GM19025 (cell line): ENCODE measurements around the gene CST6.
"Not testable (repeated sequence)": the region's sequence is repeated elsewhere in the genome, so short reads cannot be mapped to it uniquely, and the experiment has no call there.

Source experiments
- ATAC-seq: cut with Tn5 transposase; IDR thresholded peaks from one replicate; pipeline ENCODE4 v1.9.1; 2021; ENCODE audit warnings: mild to moderate bottlenecking, low read depth, moderate library complexity; ENCODE audit not compliant: unreplicated experiment

Gene CST6

GRCh38 chr11:66012946-66013761, 1.3 kb downstream of the CST6 start:
- no peak for ATAC-seq

DNA sequence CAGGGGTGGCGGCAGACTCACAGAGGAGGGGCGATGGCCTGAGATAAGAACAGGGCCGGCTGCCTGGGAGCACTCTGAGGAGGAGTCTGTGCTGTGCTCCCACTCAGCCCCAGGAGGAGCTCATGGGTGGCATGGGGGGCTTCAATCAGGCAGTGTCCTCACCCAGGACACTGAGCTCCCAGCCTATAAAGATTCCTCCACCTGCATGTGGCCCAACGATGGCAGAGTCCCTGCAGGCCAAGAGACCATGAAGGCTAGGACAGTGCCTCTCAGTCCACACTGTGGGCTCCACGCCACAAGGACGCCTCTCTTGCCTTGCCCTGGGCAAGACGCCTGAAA, 1.9 kb downstream of the CST6 start:
- no peak for ATAC-seq

DNA sequence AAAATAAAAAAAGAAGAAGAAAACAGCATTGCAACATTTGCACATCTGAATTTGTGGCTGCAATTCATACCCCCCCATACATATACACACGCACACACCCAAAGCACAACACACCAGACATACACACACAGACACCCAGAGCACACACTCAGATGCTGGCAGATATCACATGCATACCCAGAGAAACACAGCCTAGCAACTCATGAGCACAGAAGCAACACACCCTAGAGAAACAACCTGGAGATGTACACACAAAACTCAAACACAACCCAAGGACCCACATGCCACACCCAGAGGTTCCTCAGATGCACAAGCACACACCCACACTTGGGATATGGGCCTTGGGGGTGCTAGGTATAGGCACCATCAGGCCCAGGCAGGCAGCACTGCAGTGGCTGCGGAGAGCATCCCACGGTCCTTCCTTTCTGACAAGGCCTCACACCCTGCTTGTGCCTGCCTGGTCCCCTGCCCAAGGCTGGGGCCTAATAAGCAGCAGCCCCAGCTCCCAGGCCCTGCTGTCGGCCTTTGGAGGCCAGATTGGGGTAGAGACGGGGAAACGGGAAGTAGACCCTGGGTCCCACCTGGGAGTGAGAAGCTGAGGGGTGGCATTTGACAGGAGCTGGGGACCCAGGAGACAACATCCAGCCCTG, 3.1 kb downstream of the CST6 start:
- no peak for ATAC-seq

GRCh38 chr11:66015454-66015881, 3.7 kb downstream of the CST6 start:
- no peak for ATAC-seq

DNA sequence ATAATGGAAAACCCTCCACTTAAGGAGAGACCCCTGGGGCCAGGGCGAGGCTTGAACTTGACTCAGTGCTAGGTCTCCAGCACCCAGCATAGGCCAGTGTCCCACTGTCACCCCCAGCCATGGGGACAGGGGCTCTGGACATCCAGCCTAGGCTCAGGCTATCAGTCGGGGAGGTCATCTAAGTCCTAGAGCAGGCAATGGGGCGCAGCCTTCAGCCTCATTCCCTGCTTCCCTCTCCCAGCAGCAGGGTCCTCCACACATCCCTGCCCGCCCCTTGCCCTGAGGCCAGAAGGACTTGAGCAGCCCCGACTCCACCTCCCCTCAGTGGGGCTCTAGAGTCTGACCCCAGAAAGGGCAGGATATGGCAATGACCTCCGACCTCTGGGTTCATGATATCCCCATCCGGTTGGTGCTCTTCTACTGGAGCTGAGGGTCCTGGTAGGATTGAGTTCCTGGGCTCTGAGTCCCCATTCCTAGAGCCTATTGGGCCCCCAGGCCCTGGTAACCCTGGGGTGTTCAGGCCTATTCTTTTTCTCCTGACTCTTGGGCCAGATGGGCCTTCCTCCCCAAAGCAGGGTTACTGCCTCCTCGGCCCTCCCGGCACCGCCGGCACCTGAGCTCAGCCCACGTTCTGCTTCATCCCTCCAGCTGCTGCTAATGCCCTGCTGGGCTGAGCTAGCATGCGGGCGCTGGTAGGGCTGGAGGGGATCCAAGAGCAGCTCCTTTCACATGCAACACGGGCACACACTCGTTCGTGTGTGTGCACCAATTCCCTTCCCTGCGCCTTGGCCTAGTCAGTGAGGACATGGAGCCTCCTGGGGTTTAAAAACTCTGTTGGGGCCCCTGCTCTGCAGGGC, 4.4 kb downstream of the CST6 start:
- ATAC-seq: no peak

GRCh38 chr11:66016793-66017177, 5.0 kb downstream of the CST6 start:
- no peak for ATAC-seq

- no peak for ATAC-seq
These were observed 5.5 kb downstream of the CST6 start for GRCh38 chr11:66017321-66017720.

DNA sequence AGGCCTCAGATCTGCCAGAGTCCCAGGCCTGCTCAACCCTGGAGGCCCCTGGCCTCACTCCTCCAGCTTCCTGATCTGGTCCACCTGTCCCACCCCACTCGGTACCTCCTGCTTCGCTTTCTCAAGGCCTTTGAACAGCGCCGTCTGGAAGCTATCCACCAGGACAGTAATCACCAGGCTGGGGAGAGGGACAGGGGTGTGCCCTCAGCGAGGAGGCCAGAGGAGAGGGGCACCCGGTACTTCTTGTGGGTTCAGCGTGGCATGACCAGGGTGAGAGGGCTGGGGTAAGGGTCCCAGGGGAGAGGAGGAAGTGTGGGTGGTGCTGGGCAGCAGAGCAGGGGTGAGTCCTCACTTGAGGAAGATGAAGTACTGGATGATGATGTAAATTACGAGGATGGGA, 8.4 kb downstream of the CST6 start:
- ATAC-seq: no peak

- no peak for ATAC-seq
These were observed 9.0 kb downstream of the CST6 start for GRCh38 chr11:66020618-66021357.

- no peak for ATAC-seq
These were observed 10.8 kb downstream of the CST6 start for GRCh38 chr11:66022401-66023185.

DNA sequence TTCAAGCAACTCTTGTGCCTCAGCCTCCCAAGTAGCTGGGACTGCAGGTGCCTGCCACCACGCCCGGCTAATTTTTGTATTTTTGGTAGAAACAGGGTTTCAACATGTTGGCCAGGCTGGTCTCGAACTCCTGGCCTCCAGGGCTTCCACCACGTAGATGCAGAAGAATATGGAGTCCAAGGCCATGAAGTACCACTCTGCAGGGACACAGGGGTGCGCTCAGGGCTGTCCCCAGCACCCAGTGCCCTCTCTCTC, 11.3 kb downstream of the CST6 start:
- ATAC-seq: not testable (repeated sequence)

DNA sequence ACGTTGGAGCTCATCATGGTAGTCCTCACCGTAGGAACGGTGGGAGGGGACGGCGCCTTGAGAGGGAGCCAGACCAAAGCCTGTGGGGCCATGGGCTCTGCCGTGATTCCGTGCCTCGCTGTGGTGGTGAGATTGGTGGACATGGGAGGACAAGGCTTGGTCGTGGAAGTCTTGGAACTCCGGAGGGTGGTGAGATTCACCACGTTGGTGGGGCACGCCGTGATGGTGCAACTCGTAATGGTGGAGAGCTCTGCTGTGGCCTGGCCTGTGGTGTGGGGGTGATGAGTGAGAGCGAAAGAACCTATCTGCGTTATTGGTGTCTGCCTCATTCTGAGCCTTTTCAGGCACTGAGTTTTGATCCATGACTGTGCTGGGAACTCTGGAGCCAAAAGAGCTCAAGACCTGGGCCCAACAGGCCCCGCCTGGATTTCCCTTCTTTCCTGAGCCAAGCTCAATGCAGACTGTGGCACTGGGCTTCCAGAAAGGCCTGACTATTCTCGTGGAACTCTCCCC, 14.3 kb downstream of the CST6 start, which contains the start of gene CATSPER1:
Gene CATSPER1 (minus strand): TSS at position 463 of the 513 bp plus-strand sequence. CDS start 100 bp downstream, at position 363.
- ATAC-seq: no peak

GRCh38 chr11:66032957-66033735, 21.3 kb downstream of the CST6 start:
- ATAC-seq: no peak

DNA sequence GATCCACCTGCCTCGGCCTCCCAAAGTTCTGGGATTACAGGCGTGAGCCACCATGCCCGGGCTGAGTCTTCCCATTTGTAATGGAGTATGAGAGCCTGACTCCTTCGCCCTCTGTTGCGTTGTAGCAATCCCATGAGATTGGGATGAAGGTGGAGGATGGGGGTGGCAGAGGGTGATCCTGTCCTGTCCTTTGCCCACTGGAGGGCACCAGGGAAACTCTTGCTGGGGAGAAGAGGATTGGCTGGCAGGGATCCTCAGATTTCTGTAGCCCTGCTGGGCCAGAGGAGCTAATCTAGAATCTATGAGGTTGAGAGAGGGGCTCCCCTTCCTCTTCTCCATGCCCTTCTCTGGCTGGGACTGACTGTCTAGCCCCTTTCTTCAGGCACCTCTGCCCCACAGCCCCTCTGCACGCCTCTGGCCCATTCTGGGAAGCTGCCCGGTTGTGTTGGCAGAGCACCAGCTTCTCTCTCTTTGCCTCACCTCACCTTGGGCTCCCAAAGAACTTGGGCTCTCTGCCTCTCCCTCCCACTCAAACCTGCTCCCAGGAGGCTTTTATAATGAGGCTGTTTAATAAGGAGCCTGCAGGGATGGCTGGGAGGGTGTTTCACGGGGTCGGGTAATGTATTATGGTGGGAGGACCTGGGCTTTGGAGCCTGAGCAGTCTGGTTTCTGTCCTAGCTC, 24.0 kb downstream of the CST6 start:
- no peak for ATAC-seq

DNA sequence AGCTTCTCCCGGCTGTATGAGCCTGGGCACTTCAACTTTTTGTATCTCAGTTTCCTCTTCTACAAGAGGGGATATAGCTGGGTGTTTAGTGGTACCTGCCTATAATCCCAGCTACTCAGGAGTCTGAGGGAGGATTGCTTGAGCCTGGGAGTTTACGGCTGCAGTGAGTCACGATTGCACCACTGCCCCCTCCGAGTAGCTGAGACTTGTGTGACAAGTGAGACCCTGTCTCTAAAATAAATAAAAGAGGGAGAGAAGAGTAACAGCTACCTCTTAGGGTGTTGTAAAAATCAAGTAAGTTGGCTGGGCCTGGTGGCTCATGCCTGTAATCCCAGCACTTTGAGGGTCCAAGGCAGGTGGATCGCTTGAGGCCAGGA, 24.5 kb downstream of the CST6 start:
- no peak for ATAC-seq

DNA sequence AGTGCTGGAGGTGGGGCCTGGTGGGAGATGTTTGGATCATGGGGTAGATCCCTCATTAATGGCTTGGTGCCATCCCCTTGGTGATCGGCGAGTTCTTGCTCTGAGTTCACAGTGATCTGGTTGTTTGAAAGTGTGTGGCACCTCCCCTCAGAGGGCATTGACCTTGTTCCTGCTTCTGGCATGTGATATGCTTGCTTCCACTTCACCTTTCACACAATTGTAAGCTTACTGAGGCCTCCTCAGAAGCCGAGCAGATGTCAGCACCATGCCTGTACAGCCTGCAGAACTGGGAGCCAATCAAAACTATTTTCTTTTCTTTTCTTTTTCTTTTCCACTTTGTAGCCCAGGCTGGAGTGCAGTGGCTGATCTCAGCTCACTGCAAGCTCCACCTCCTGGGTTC, 25.5 kb downstream of the CST6 start:
- ATAC-seq: no peak

DNA sequence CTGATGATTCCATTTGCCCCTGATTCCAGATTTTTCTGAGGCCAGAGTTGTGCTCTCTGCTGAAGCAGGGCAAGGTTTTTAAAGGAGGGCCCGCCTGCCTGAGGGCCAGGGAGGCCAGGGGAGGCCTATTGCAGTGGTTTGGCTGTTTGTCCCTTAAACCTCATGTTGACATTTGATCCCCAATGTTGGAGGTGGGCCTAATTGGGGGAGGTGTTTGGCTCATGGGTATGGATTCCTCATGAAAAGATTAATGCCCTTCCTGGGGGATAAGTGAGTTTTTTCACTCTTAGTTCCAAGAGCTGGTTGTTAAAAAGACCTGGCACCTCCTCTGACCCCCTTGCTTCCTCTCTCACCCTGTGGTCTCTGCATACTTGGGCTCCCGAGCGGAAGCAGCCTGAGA, 28.0 kb downstream of the CST6 start:
- ATAC-seq: no peak

DNA sequence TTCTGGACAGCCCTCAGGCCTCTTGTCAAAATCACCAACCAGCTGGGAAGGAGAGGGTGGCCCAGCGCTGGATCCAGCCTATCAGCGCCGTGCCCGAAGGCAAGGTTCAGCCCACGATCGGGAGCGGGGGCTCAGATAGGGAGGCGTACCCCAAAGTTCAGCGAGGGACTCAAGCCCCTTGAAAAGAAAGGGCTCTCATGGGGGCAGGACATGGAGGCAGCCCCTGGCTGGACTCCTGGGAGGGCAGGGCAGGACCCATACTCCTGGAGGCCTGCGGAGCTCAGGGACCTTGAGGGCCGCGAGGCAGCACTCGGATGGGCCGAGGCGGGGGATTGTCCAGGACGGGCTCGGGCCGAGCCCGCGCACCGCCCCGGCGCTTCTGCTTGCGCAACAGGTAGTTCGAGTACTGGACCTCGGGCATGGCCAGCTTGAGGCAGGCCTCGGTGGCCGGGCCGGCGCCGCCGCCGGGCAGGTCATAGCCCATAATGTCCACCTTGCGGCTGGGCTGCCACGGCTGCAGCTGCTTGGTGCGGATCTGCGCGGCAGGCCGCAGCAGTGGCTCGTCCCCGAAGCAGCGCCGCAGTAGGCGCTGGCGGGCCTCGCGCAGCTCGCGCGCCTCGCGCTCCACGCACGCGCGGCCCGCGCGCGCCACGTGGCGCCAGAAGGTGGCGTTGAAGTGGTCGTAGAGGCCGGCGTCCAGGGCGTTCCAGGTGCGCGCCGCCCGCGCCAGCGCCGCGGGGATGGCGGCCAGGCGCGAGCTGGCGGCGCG, 30.6 kb downstream of the CST6 start:
- ATAC-seq: no peak
